Endothelial cell (in vitro differentiated cells): ENCODE data around the gene TRAPPC2L. TPM values are rescaled to one million over a fixed set of nuclear protein-coding genes. Genes with fewer than 3 reads are reported as not detected.
"Not testable (repeated sequence)": the region's sequence is repeated elsewhere in the genome, so short reads cannot be mapped to it uniquely, and the experiment has no call there.

Source experiments
- DNase-seq: peaks from one replicate; pipeline ENCODE4 v3.0.0; 2021; ENCODE audit warnings: low spot score
- H3K27ac Mint-ChIP-seq: one replicate; pipeline ENCODE4 v1.8.0; 2021; ENCODE audit warnings: mixed read lengths, inconsistent platforms; ENCODE audit not compliant: unreplicated experiment
- H3K27me3 Mint-ChIP-seq: one replicate; pipeline ENCODE4 v1.8.0; 2021; ENCODE audit warnings: mild to moderate bottlenecking, moderate library complexity, mixed read lengths, inconsistent platforms; ENCODE audit not compliant: unreplicated experiment
- H3K36me3 Mint-ChIP-seq: one replicate; pipeline ENCODE4 v1.8.0; 2021; ENCODE audit warnings: mild to moderate bottlenecking, low read depth, mixed read lengths, inconsistent platforms; ENCODE audit not compliant: unreplicated experiment
- H3K4me1 Mint-ChIP-seq: one replicate; pipeline ENCODE4 v1.8.0; 2021; ENCODE audit warnings: mild to moderate bottlenecking, mixed read lengths, inconsistent platforms; ENCODE audit not compliant: unreplicated experiment
- H3K4me3 Mint-ChIP-seq: one replicate; pipeline ENCODE4 v1.8.0; 2021; ENCODE audit warnings: mild to moderate bottlenecking, mixed read lengths, inconsistent platforms; ENCODE audit not compliant: unreplicated experiment
- H3K9me3 Mint-ChIP-seq: one replicate; pipeline ENCODE4 v1.8.0; 2021; ENCODE audit warnings: mixed read lengths, inconsistent platforms; ENCODE audit not compliant: unreplicated experiment
- total RNA-seq: library from RNA; stranded (reverse); fragmentation: NEBNext Ultra II Directional; extraction: Animal tissue kit (Norgen Biotek cat#: 25700); gene quantifications from one replicate; pipeline ENCODE4 v1.2.1, GENCODE V29; 2021; ENCODE audit not compliant: unreplicated experiment
- TF ChIP-seq, protein P1 (sequence below): fragments of 200-600 bp; sonication (generic); IDR thresholded peaks from one replicate; pipeline ENCODE4 v1.5.0; 2021; ENCODE audit warnings: antibody characterized with exemption; ENCODE audit not compliant: unreplicated experiment

The TRAPPC2L gene
- total RNA-seq, 1 donor from 2014 or later, result 65.3 TPM

DNA sequence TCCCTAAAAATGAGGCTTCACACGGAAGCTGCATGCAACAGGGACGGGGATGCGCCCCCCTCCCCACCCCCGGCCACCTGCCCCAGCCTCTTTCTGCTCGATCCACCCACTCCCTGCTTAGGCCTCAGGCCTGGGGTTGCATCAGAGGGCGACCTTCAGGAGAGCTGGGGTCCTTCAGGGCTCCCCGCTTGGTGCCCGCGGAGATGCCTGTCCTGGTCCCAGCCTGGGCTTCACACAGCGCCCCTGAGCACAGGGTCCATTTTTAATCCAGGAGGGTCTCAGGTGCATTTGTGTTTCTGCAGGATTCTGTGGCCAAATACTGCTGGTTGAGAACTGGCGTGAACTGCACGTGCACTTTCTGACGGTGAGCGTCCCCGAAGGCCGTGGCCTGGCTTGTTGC lies 37.8 kb upstream of the TRAPPC2L start:
- H3K27me3 Mint-ChIP-seq, result no peaks in the 10 kb centered on the region
- TF ChIP-seq, protein P1, sequence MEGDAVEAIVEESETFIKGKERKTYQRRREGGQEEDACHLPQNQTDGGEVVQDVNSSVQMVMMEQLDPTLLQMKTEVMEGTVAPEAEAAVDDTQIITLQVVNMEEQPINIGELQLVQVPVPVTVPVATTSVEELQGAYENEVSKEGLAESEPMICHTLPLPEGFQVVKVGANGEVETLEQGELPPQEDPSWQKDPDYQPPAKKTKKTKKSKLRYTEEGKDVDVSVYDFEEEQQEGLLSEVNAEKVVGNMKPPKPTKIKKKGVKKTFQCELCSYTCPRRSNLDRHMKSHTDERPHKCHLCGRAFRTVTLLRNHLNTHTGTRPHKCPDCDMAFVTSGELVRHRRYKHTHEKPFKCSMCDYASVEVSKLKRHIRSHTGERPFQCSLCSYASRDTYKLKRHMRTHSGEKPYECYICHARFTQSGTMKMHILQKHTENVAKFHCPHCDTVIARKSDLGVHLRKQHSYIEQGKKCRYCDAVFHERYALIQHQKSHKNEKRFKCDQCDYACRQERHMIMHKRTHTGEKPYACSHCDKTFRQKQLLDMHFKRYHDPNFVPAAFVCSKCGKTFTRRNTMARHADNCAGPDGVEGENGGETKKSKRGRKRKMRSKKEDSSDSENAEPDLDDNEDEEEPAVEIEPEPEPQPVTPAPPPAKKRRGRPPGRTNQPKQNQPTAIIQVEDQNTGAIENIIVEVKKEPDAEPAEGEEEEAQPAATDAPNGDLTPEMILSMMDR, result no peak
- H3K36me3 Mint-ChIP-seq, result no peaks in the 10 kb centered on the region
- H3K27ac Mint-ChIP-seq, result no peak overlapping the region
- no peaks in the 10 kb centered on the region for H3K4me1 Mint-ChIP-seq
- H3K9me3 Mint-ChIP-seq, result no peaks in the 10 kb centered on the region
- H3K4me3 Mint-ChIP-seq, result no peak overlapping the region
- DNase-seq, result no peak

DNA sequence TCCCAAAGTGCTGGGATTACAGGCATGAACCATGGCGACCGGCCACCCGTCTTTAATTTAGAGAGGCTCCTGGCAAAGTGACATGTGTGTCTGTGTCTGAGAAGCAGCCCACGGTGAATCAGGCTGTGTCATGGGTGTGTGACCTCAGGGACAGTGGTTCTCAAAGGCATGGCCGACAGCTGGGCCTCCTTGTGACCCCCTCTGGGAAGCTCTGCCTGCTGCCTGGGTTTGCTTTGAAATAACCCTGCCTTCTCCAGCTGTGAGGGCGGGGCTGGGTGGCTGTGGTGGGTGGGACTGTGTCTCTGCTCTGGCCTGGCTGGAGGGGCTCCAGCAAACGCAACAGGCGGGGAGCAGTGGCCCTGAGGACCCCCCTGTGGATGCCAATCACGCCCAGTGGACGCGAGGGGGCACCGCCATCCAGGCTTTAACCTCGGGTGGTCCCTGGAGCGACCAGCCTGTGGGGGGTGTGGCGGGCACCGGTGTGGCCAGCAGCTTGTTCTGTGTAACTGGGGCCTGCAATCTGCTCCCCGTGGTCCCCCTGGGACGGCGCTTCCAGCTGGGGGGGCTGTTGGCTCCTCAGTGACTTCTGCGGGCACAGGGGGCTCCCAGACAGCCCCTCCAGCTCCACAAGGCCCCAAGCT lies 36.4 kb upstream of the TRAPPC2L start:
- no peak for DNase-seq
- no peak overlapping the region for H3K4me3 Mint-ChIP-seq
- H3K36me3 Mint-ChIP-seq, result no peaks in the 10 kb centered on the region
- TF ChIP-seq, protein P1, result no peak
- no peaks in the 10 kb centered on the region for H3K9me3 Mint-ChIP-seq
- no peak overlapping the region for H3K27ac Mint-ChIP-seq
- no peaks in the 10 kb centered on the region for H3K27me3 Mint-ChIP-seq
- H3K4me1 Mint-ChIP-seq, result no peaks in the 10 kb centered on the region

- H3K27me3 Mint-ChIP-seq, result peaks cover 1% of the 10 kb centered on the region
- no peak for DNase-seq
- H3K4me3 Mint-ChIP-seq, result no peak overlapping the region
These were observed 35.6 kb upstream of the TRAPPC2L start for GRCh38 chr16:88821168-88821850.

DNA sequence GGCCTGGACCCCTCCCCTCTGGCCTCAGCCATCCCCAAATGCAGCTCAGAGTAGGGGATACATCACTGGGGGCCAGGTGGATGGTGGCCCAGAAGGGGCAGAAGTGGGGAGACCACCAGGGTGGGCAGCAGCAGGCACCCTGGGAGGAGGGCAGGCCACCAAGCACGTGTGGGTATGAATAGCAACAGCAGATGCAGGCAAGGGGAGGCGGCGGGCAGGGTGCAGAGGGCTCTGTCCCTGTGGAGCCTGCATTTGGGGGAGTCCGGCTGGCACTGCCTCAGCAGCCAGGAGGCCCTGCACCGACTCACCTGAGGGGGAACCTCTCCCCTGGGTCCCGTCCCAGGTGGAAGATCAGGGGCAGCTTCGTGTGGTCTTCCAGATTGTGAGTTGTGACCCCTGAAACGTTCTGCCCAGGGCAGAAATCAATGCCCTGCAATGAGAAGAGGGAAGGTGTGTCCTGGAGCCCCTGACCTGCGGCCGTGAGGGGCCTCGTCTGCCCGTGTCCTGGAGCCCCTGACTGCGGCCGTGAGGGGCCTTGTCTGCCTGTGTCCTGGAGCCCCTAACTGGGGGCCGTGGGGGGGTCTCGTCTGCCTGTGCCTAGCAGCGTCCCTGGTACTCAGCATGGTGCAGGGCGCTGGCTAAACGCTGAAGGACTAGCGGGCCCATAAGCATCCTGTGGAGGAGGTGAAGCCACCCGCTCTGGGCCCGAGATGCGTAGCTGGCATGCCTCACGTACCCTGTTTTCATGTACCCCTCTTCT lies 34.5 kb upstream of the TRAPPC2L start:
- no peak overlapping the region for H3K27ac Mint-ChIP-seq
- H3K9me3 Mint-ChIP-seq, result no peaks in the 10 kb centered on the region
- peaks cover 3% of the 10 kb centered on the region for H3K36me3 Mint-ChIP-seq
- H3K4me1 Mint-ChIP-seq, result no peaks in the 10 kb centered on the region
- H3K4me3 Mint-ChIP-seq, result no peak overlapping the region
- peaks cover 1% of the 10 kb centered on the region for H3K27me3 Mint-ChIP-seq
- TF ChIP-seq, protein P1, result no peak
- DNase-seq, result no peak

More at GRCh38 chr16:88821168-88821850, 35.6 kb upstream of the TRAPPC2L start:
- H3K9me3 Mint-ChIP-seq, result no peaks in the 10 kb centered on the region
- H3K4me1 Mint-ChIP-seq, result no peaks in the 10 kb centered on the region
- no peak overlapping the region for H3K27ac Mint-ChIP-seq
- TF ChIP-seq, protein P1, result no peak
- H3K36me3 Mint-ChIP-seq, result peaks cover 3% of the 10 kb centered on the region

- H3K27ac Mint-ChIP-seq, DNase-seq, H3K9me3 Mint-ChIP-seq, H3K4me1 Mint-ChIP-seq, H3K4me3 Mint-ChIP-seq, H3K36me3 Mint-ChIP-seq, H3K27me3 Mint-ChIP-seq: not testable (repeated sequence)
These were observed 33.3 kb upstream of the TRAPPC2L start for GRCh38 chr16:88823646-88824045.
